ENCODE data around the gene TAX1BP3.

Gene TAX1BP3

GRCh38 chr17:3665834-3666233 lies 2.5 kb downstream of the TAX1BP3 start:
- no peak for TF ChIP-seq CTCF (IDR thresholded peaks at IDR 0.05; ENCODE audit: insufficient read depth, low read length, missing control alignments)
- DNase-seq (ENCODE audit: low read depth, low spot score): no peak

DNA sequence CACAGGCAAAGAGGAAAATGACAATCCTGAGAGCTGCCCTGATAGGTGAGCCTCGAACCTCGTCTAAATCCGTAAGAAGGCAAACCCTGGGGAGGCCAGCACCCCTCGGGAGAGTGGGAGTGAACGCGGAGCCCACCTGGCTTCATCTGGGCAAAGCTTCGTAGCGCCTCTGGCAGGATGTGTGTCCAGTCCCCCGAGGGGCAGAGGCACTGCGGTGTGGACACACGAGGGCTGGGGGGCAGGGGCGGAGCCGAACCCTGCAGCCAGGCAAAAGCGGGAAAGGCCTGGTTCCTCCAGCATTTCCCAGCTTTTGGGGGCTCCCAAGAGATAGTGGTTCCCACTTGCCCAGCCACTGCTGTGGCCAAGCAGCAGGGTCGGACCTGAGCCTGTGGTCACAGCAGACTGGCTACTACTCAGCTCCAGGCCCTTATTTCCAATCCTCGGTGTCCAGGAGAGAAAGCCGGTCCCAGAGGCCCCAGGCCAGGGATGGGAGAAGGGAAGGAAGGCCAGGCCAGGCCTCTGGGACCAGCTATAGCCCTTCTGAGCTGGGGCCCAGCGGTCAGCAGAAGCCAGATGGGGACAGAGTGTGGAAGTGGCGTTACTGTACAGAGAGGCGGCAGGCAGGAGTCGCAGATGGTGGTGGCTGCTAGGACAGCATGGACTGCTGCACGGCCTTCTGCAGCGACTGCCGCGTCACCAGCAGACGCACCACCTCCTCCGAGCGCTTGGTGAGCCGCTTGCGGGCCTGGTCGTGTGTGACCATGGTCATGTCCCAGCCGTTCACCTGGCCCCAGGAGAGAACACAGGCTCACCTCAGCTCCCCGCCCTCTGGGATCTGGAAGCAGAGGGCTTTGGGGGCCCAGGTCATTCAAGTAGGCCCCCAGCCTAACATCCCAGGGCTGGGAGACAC lies 5.0 kb downstream of the TAX1BP3 start:
- no peak overlapping the region for H3K4me3 ChIP-seq (ENCODE audit: low read depth, low read length)
- TF ChIP-seq CTCF (IDR thresholded peaks at IDR 0.05; ENCODE audit: insufficient read depth, low read length, missing control alignments): no peak
- ChIA-PET POLR2A (interaction anchor here (0.5 kb wide), 1 partner anchor 143 kb away, joined by 3 read pairs; no protein-coding TSS in a partner anchor), CTCF (interaction anchor here (0.9 to 1.1 kb wide), 2 partner anchors 9 to 15 kb away, joined by 3 to 4 read pairs; no protein-coding TSS in a partner anchor)
- DNase-seq (ENCODE audit: low read depth, low spot score): no peak

More at GRCh38 chr17:3665834-3666233, 2.5 kb downstream of the TAX1BP3 start:
- ChIA-PET POLR2A (interaction anchor here (0.7 kb wide), 1 partner anchor 1918 kb away, joined by 3 read pairs; no protein-coding TSS in a partner anchor), CTCF (no interaction called here)
- H3K4me3 ChIP-seq (ENCODE audit: low read depth, low read length): no peak overlapping the region

DNA sequence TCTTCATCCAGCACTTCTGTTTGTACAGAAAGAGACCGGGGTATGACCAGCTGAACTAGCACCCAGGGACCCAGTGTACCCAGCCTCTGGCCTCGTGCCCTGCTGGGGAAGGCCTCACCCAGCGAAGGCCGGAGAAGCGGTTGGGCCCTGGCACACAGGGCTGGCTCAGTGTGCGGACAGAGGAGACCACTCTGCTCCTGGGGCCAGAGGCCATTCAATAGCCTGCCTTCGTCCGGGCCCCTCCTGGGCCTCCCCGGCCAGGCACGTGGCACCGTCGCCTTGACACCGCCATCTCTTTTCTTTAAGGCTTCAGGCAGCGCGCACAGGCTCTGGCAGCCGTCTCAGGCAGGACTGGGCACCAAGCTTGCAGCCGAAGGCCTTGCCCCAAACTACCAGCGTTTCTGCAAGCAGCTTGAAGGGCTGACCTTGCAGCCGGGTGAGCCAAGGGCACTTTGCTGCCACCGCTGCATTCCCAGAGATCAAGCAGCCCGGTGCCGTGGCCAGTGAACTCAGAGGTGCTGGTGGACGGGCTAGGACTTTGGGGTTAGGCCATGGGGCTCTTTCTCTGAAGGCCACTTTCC lies 8.0 kb downstream of the TAX1BP3 start:
- TF ChIP-seq CTCF (IDR thresholded peaks at IDR 0.05; ENCODE audit: insufficient read depth, low read length, missing control alignments): no peak
- H3K4me3 ChIP-seq (ENCODE audit: low read depth, low read length): no peak overlapping the region
- ChIA-PET POLR2A (interaction anchor here (1.1 to 1.6 kb wide), 2 partner anchors 7 to 10 kb away, joined by 3 to 9 read pairs; no protein-coding TSS in a partner anchor), CTCF (interaction anchor here (0.9 to 1.4 kb wide), 4 partner anchors 10 to 22 kb away, joined by 3 read pairs; no protein-coding TSS in a partner anchor)
- no peak for DNase-seq (ENCODE audit: low read depth, low spot score)

DNA sequence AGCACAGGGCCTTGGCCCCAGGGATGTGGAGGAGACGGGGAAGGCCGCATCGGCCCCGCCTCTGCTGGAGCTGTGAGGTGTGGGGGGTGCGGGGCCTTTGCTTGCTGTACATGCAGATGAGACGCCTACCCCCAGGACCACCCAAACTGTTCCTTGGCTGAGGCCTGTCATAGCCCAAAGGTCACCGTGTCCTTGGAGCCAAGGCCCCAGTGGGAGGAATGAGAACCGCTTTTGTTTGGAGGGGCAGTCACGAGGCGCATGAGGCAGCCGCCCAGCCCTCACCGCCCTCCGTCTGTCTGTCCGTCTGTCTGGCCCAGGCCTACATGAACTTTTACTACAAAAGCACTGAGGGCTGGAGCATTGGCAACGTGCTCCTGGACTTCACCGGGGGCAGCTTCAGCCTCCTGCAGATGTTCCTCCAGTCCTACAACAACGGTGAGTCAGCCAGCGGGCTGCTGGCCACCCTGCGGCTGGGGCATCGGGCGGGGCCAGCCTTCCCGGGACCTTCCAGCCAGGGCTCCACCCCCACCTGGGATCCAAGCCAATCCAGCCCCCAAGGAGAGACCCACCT lies 8.8 kb downstream of the TAX1BP3 start:
- no peak overlapping the region for H3K4me3 ChIP-seq (ENCODE audit: low read depth, low read length)
- ChIA-PET POLR2A (interaction anchor here (1.1 to 1.6 kb wide), 2 partner anchors 8 to 9 kb away, joined by 3 to 9 read pairs; no protein-coding TSS in a partner anchor), CTCF (interaction anchor here (1.2 to 1.4 kb wide), 3 partner anchors 13 to 23 kb away, joined by 3 read pairs; no protein-coding TSS in a partner anchor)
- TF ChIP-seq CTCF (IDR thresholded peaks at IDR 0.05; ENCODE audit: insufficient read depth, low read length, missing control alignments): no peak
- no peak for DNase-seq (ENCODE audit: low read depth, low spot score)

- no peak for DNase-seq (ENCODE audit: low read depth, low spot score)
- no peak for TF ChIP-seq CTCF (IDR thresholded peaks at IDR 0.05; ENCODE audit: insufficient read depth, low read length, missing control alignments)
- no peak overlapping the region for H3K4me3 ChIP-seq (ENCODE audit: low read depth, low read length)
- POLR2A ChIA-PET: interaction anchor here (1.1 to 3.2 kb wide), 3 partner anchors 8 to 9 kb away, joined by 3 to 13 read pairs (median 9); no protein-coding TSS in a partner anchor
- CTCF ChIA-PET: interaction anchor here (1.2 to 1.6 kb wide), 4 partner anchors 12 to 24 kb away, joined by 3 to 4 read pairs (median 3); no protein-coding TSS in a partner anchor
These were observed 9.5 kb downstream of the TAX1BP3 start for GRCh38 chr17:3658784-3659449.

Measured in AG04449 (cell line).